Fibroblast of lung (primary cell): Measurements from ENCODE around the gene ANKFN1. TPM values are rescaled to one million over a fixed set of nuclear protein-coding genes. Genes with fewer than 3 reads are reported as not detected.

Experiments used
- DNase-seq, 2 donors: peaks; one replicate each; pipeline versions ENCODE4 v3.0.0 to v3.0.0-alpha.2; 2010; ENCODE audit warnings: low read depth in 2 of 2
- H2AFZ ChIP-seq: 2 replicates; pipeline ENCODE4 v1.5.1; 2012; ENCODE audit warnings: low read length, control low read depth, inconsistent platforms
- H3K27ac ChIP-seq: 2 replicates; pipeline ENCODE4 v1.5.1; 2011; ENCODE audit warnings: low read length, control low read depth; ENCODE audit not compliant: insufficient read depth
- H3K27me3 ChIP-seq: 2 replicates; pipeline ENCODE4 v1.5.1; 2011; ENCODE audit warnings: mild to moderate bottlenecking, low read length; ENCODE audit not compliant: control insufficient read depth, insufficient read depth
- H3K36me3 ChIP-seq: 2 replicates; pipeline ENCODE4 v1.5.1; 2011; ENCODE audit warnings: low read length; ENCODE audit not compliant: control insufficient read depth, insufficient read depth
- H3K4me1 ChIP-seq: 2 replicates; pipeline ENCODE4 v1.5.1; 2011; ENCODE audit warnings: low read length; ENCODE audit not compliant: control insufficient read depth, insufficient read depth; ENCODE audit errors: extremely low read depth
- H3K4me2 ChIP-seq: 2 replicates; pipeline ENCODE4 v1.5.1; 2011; ENCODE audit warnings: low read length, control low read depth; ENCODE audit not compliant: insufficient read depth; ENCODE audit errors: extremely low read depth
- H3K4me3 ChIP-seq, 4 experiments: fragments of 200-600 bp in 1 of 4; sonication (generic) in 1 of 4; replicated peaks in 1 of 4; 2 replicates each; pipeline ENCODE4 v1.5.1; 2011 to 2016; ENCODE audit warnings: low read length in 4 of 4, low read depth in 3 of 4, mild to moderate bottlenecking in 3 of 4, control low read depth in 2 of 4, inconsistent platforms in 1 of 4, mixed read lengths in 1 of 4; ENCODE audit not compliant: insufficient read depth in 1 of 4; ENCODE audit errors: control extremely low read depth in 1 of 4
- H3K79me2 ChIP-seq: 2 replicates; pipeline ENCODE4 v1.5.1; 2012; ENCODE audit warnings: mild to moderate bottlenecking, low read length, inconsistent platforms; ENCODE audit not compliant: control insufficient read depth, insufficient read depth
- H3K9ac ChIP-seq: 2 replicates; pipeline ENCODE4 v1.5.1; 2011; ENCODE audit warnings: mild to moderate bottlenecking, low read length, control low read depth; ENCODE audit not compliant: insufficient read depth
- H3K9me3 ChIP-seq: 2 replicates; pipeline ENCODE4 v1.5.1; 2012; ENCODE audit warnings: low read depth, low read length; ENCODE audit not compliant: control insufficient read depth, insufficient read depth
- H4K20me1 ChIP-seq: 2 replicates; pipeline ENCODE4 v1.5.1; 2011; ENCODE audit warnings: low read length; ENCODE audit not compliant: control insufficient read depth, insufficient read depth; ENCODE audit errors: extremely low read depth
- EZH2 ChIP-seq: IDR thresholded peaks from 2 replicates; pipeline ENCODE4 v1.5.1; 2012; ENCODE audit warnings: low read length, control low read depth, mild to moderate bottlenecking; ENCODE audit errors: missing control alignments
- polyA plus RNA-seq, 2 donors: library from polyadenylated mRNA; depleted of rRNA in 1 of 2; stranded (reverse) in 1 of 2; unstranded in 1 of 2; fragments of >200 nt; gene quantifications; 2 replicates each; pipeline ENCODE4 v1.2.1, GENCODE V29; 2011 to 2012; ENCODE audit warnings: missing spikeins in 1 of 2
- total RNA-seq: library from RNA; depleted of rRNA; stranded (reverse); fragments of >200 nt; gene quantifications from 2 replicates; pipeline ENCODE4 v1.2.1, GENCODE V29; 2014
- TF ChIP-seq, protein P1 (sequence below), 2 donors: IDR thresholded peaks in 1 of 2; conservative IDR thresholded peaks in 1 of 2; 1 replicate in 1 of 2; 2 replicates in 1 of 2; pipeline ENCODE4 v1.5.1; 2011 to 2012; ENCODE audit warnings: low read length in 2 of 2, control low read depth in 1 of 2, inconsistent platforms in 1 of 2, low read depth in 1 of 2, mild to moderate bottlenecking in 1 of 2

ANKFN1 gene
- total and polyA plus RNA-seq, 2 donors (not counting 1 experiment from before 2014, with no cell fraction given) = 0.19 TPM; not detected in 1

DNA sequence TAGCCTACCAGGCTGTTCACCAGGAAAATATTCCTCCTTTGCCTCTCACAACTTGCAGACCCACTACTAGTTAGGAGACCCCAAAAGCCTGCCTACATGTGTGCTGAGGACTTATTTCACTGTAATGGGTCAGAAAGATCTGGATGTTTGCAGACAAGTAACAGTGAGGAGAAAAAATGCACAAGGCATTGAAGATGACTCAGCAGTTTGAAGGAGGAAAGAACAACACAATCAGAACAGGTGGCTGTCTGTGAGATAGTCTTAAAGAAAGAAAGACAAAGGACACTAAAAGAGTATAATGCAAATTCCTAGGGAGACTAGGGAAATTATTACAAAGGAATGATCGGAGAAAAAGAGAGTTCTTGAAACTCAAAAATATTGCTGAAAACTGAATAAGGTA lies 69.0 kb downstream of the ANKFN1 start:
- Histone ChIP-seq H3K27ac (no peak overlapping the region), H3K4me2 (no peak overlapping the region), H3K27me3 (no peaks in the 10 kb centered on the region), H3K9me3 (no peaks in the 10 kb centered on the region), H3K36me3 (no peaks in the 10 kb centered on the region), H3K9ac (no peak overlapping the region), H4K20me1 (no peaks in the 10 kb centered on the region), H2AFZ (no peak overlapping the region), H3K4me3 (no peak overlapping the region), H3K4me1 (no peaks in the 10 kb centered on the region), H3K79me2 (no peaks in the 10 kb centered on the region)
- DNase-seq = peak in 1 of 2 donors; percentile 23
- no peak for TF ChIP-seq EZH2
- TF ChIP-seq, protein P1, sequence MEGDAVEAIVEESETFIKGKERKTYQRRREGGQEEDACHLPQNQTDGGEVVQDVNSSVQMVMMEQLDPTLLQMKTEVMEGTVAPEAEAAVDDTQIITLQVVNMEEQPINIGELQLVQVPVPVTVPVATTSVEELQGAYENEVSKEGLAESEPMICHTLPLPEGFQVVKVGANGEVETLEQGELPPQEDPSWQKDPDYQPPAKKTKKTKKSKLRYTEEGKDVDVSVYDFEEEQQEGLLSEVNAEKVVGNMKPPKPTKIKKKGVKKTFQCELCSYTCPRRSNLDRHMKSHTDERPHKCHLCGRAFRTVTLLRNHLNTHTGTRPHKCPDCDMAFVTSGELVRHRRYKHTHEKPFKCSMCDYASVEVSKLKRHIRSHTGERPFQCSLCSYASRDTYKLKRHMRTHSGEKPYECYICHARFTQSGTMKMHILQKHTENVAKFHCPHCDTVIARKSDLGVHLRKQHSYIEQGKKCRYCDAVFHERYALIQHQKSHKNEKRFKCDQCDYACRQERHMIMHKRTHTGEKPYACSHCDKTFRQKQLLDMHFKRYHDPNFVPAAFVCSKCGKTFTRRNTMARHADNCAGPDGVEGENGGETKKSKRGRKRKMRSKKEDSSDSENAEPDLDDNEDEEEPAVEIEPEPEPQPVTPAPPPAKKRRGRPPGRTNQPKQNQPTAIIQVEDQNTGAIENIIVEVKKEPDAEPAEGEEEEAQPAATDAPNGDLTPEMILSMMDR (conservative IDR thresholded peaks at IDR 0.05 in 1 of 2, IDR thresholded peaks at IDR 0.05 in 1 of 2; ENCODE audit: low read depth in 1 of 2, low read length in 2 of 2) = no peak

DNA sequence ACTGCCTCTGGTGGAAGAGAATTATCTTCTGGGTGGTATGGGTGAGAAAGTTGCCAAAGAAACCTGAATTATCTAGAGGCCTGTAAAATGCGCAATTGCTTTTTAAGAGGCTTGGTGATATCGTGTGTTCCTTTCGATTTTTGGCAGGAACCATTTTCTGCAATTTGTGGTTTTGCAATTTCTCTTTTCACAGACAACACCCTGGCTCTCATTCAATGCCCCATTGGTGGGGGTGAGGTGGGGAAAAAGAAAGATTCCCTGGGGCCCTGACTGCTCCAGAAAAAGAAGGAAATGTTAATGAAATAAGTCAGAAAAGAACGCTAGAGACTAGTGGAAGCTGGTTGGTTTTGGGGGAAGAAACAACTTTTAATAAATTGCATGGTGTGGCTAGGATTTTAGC lies 77.4 kb downstream of the ANKFN1 start:
- no peaks in the 10 kb centered on the region for H4K20me1 ChIP-seq
- H3K9ac ChIP-seq = no peak overlapping the region
- H3K4me3 ChIP-seq = no peak overlapping the region
- H3K27me3 ChIP-seq = no peaks in the 10 kb centered on the region
- no peaks in the 10 kb centered on the region for H3K79me2 ChIP-seq
- H3K9me3 ChIP-seq = no peaks in the 10 kb centered on the region
- TF ChIP-seq EZH2 = no peak
- TF ChIP-seq, protein P1 (conservative IDR thresholded peaks at IDR 0.05 in 1 of 2, IDR thresholded peaks at IDR 0.05 in 1 of 2; ENCODE audit: low read depth in 1 of 2, low read length in 2 of 2) = no peak
- H3K4me1 ChIP-seq = no peaks in the 10 kb centered on the region
- no peak overlapping the region for H3K27ac ChIP-seq
- no peaks in the 10 kb centered on the region for H3K36me3 ChIP-seq
- peak; percentile 28 to 45 for DNase-seq
- no peak overlapping the region for H2AFZ ChIP-seq
- no peak overlapping the region for H3K4me2 ChIP-seq

DNA sequence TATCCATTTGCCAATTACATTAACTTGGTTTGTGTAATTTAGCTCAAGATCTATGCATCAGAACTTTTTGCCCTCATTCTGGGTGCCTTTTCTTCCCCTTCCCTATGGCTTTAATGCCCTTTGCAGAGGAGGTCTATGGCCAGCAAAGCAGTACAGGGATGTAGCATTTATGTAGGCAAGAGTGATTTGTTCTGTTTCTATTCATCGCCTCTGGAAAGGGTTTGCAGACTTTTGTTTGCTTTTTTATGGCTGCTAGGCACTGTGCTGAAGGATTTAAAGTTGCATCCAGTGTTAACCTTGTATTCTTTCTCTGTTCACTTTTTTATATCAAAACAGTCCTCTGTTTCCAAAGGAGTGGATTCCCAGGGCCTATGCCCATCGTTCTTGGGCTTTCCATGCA lies 78.0 kb downstream of the ANKFN1 start:
- Histone ChIP-seq H2AFZ (no peak overlapping the region), H3K36me3 (no peaks in the 10 kb centered on the region), H3K4me2 (no peak overlapping the region), H3K9me3 (no peaks in the 10 kb centered on the region), H3K4me1 (no peaks in the 10 kb centered on the region), H3K79me2 (no peaks in the 10 kb centered on the region), H3K27ac (no peak overlapping the region), H3K27me3 (no peaks in the 10 kb centered on the region), H3K4me3 (no peak overlapping the region), H4K20me1 (no peaks in the 10 kb centered on the region), H3K9ac (no peak overlapping the region)
- TF ChIP-seq, protein P1 (conservative IDR thresholded peaks at IDR 0.05 in 1 of 2, IDR thresholded peaks at IDR 0.05 in 1 of 2; ENCODE audit: low read depth in 1 of 2, low read length in 2 of 2) = no peak
- TF ChIP-seq EZH2 = no peak
- no peak for DNase-seq
